Measurements from ENCODE around the gene TNS3.

The TNS3 gene

DNA sequence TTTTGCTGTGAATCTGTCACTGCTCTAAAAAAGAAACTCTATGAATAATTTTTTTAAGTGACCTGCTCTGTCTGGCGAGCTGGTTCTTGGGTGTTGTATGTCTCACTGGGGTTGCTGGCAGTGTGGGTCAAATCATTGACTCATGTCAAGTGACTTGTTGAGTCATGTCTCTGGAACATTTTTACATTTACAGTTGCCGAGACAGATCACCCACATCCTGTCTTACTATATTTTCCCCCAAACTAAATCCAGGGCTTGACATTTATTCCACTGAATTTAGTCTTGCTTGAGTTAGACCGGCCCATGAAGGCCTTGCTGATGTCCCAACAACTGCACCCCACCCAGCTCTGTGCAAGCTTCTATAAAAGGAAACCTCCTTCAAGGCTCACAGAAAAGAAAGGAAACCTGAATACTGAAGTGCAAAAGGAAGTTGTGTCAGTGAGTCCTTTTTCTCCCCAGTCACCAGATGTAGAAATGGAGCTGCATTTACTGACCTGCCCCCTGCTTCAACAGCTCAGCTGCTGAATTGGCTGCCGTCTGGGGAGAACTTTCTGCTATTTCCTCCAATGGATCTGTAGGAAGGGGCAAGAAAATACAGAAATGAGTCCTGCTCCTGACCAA, 290.3 kb downstream of the TNS3 start:
- Histone ChIP-seq H3K9me3 (ENCODE audit: control insufficient read depth, low read length) (no peaks in the 10 kb centered on the region), H3K36me3 (ENCODE audit: control insufficient read depth in 1 of 2, insufficient read depth in 2 of 2, low read depth in 1 of 2, low read length in 2 of 2) (peaks cover 8 to 28% of the 10 kb centered on the region in 2 experiments), H3K18ac (ENCODE audit: low read depth in 1 of 2, low read length in 2 of 2) (peak overlapping the region; percentile 68 to 90), H3K27me3 (ENCODE audit: control insufficient read depth in 1 of 2, insufficient read depth in 1 of 2, low read length in 2 of 2) (no peaks in the 10 kb centered on the region), H2AK5ac (ENCODE audit: low read length, severe bottlenecking) (peak overlapping the region; percentile 90), H2AFZ (ENCODE audit: low read depth, low read length) (no peak overlapping the region), H2BK120ac (ENCODE audit: low read depth, low read length) (peak overlapping the region; percentile 36), H3K14ac (ENCODE audit: low read length in 2 of 2) (peak overlapping the region in 1 of 2 experiments; percentile 43), H3K4me2 (ENCODE audit: low read length, poor library complexity, severe bottlenecking) (no peak overlapping the region), H3K27ac (ENCODE audit: low read length, poor library complexity, severe bottlenecking) (peak overlapping the region; percentile 96), H4K8ac (ENCODE audit: low read length) (peak overlapping the region; percentile 69), H4K91ac (ENCODE audit: low read length) (no peak overlapping the region), H3K79me1 (replicated peaks; ENCODE audit: low read length, poor library complexity, severe bottlenecking) (peaks cover 11% of the 10 kb centered on the region), H3K4me3 (ENCODE audit: insufficient read depth in 1 of 2, low read depth in 1 of 2, low read length in 2 of 2) (no peak overlapping the region), H3K4ac (ENCODE audit: low read depth in 1 of 2, low read length in 2 of 2) (peak overlapping the region; percentile 51 to 72), H2BK12ac (ENCODE audit: low read length in 2 of 2) (peak overlapping the region; percentile 73 to 75), H3K9ac (ENCODE audit: low read length) (peak overlapping the region; percentile 62), H3K23ac (ENCODE audit: low read length in 2 of 2) (no peak overlapping the region), H2BK5ac (ENCODE audit: low read depth, low read length, poor library complexity, severe bottlenecking) (peak overlapping the region; percentile 87), H3K4me1 (ENCODE audit: control insufficient read depth, insufficient read depth, low read depth, low read length) (peaks cover 12% of the 10 kb centered on the region), H2BK15ac (ENCODE audit: low read depth, poor library complexity, severe bottlenecking) (no peak overlapping the region)
- peak; percentile 98 for DNase-seq
- 2% methylated on average over 4 of the region's 4 CpGs for WGBS

DNA sequence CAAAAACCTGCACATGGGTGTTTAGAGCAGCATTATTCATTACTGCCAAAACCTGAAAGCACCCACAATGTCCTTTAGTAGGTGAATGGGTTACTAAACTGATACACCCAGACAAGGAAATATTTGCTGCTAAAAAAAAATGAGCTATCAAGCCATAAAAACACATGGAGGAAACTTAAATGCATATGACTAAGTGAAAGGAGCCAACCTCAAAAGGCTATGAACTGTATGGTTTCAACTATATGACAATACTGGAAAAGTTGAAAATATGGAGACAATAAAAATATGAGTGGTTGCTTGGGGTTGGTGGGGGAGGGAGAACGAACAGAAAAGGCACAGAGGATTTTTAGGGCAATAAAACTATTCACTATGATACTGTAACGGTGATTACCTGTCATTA, 291.0 kb downstream of the TNS3 start:
- peak overlapping the region in 1 of 2 experiments; percentile 13 for H3K14ac ChIP-seq (ENCODE audit: low read length in 2 of 2)
- H3K9ac ChIP-seq (ENCODE audit: low read length): no peak overlapping the region
- H3K79me1 ChIP-seq (replicated peaks; ENCODE audit: low read length, poor library complexity, severe bottlenecking): peaks cover 13% of the 10 kb centered on the region
- 100% methylated on average over 1 of the region's 2 CpGs for WGBS
- H3K27ac ChIP-seq (ENCODE audit: low read length, poor library complexity, severe bottlenecking): peak overlapping the region; percentile 96
- no peaks in the 10 kb centered on the region for H3K9me3 ChIP-seq (ENCODE audit: control insufficient read depth, low read length)
- no peak overlapping the region for H4K91ac ChIP-seq (ENCODE audit: low read length)
- no peak for DNase-seq
- H3K23ac ChIP-seq (ENCODE audit: low read length in 2 of 2): no peak overlapping the region
- H2BK15ac ChIP-seq (ENCODE audit: low read depth, poor library complexity, severe bottlenecking): no peak overlapping the region
- H3K27me3 ChIP-seq (ENCODE audit: control insufficient read depth in 1 of 2, insufficient read depth in 1 of 2, low read length in 2 of 2): no peaks in the 10 kb centered on the region
- no peak overlapping the region for H3K4me3 ChIP-seq (ENCODE audit: insufficient read depth in 1 of 2, low read depth in 1 of 2, low read length in 2 of 2)
- peak overlapping the region in 1 of 2 experiments; percentile 79 for H3K18ac ChIP-seq (ENCODE audit: low read depth in 1 of 2, low read length in 2 of 2)
- peak overlapping the region in 1 of 2 experiments; percentile 27 for H2BK12ac ChIP-seq (ENCODE audit: low read length in 2 of 2)
- H4K8ac ChIP-seq (ENCODE audit: low read length): no peak overlapping the region
- H2AK5ac ChIP-seq (ENCODE audit: low read length, severe bottlenecking): no peak overlapping the region
- no peak overlapping the region for H2BK5ac ChIP-seq (ENCODE audit: low read depth, low read length, poor library complexity, severe bottlenecking)
- peaks cover 12% of the 10 kb centered on the region for H3K4me1 ChIP-seq (ENCODE audit: control insufficient read depth, insufficient read depth, low read depth, low read length)
- H2BK120ac ChIP-seq (ENCODE audit: low read depth, low read length): no peak overlapping the region
- no peak overlapping the region for H3K4me2 ChIP-seq (ENCODE audit: low read length, poor library complexity, severe bottlenecking)
- H3K4ac ChIP-seq (ENCODE audit: low read depth in 1 of 2, low read length in 2 of 2): no peak overlapping the region
- H2AFZ ChIP-seq (ENCODE audit: low read depth, low read length): no peak overlapping the region
- H3K36me3 ChIP-seq (ENCODE audit: control insufficient read depth in 1 of 2, insufficient read depth in 2 of 2, low read depth in 1 of 2, low read length in 2 of 2): peaks cover 8 to 31% of the 10 kb centered on the region in 2 experiments

DNA sequence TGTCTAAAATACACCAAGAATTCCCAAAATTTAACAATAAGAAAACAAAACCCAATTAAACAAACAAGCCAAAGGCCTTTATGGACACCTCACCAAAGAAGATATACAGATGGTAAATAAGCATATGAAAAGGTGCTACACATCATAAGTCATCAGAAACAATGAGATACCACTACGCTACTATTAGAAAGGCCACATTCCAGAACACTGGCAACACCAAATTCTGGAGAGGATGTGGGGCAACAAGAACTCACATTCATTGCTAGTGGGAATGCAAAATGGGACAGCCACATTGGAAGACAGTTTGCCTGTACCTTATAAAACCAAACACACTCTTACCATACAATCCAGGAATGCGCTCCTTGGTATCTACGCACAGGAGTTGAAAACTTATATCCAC, 291.4 kb downstream of the TNS3 start:
- no peak overlapping the region for H3K23ac ChIP-seq (ENCODE audit: low read length in 2 of 2)
- no peak overlapping the region for H4K91ac ChIP-seq (ENCODE audit: low read length)
- H3K4me2 ChIP-seq (ENCODE audit: low read length, poor library complexity, severe bottlenecking): no peak overlapping the region
- no peak overlapping the region for H4K8ac ChIP-seq (ENCODE audit: low read length)
- no peak overlapping the region for H2AK5ac ChIP-seq (ENCODE audit: low read length, severe bottlenecking)
- H2BK15ac ChIP-seq (ENCODE audit: low read depth, poor library complexity, severe bottlenecking): no peak overlapping the region
- H3K36me3 ChIP-seq (ENCODE audit: control insufficient read depth in 1 of 2, insufficient read depth in 2 of 2, low read depth in 1 of 2, low read length in 2 of 2): peaks cover 8 to 27% of the 10 kb centered on the region in 2 experiments
- H3K4me3 ChIP-seq (ENCODE audit: insufficient read depth in 1 of 2, low read depth in 1 of 2, low read length in 2 of 2): no peak overlapping the region
- no peaks in the 10 kb centered on the region for H3K27me3 ChIP-seq (ENCODE audit: control insufficient read depth in 1 of 2, insufficient read depth in 1 of 2, low read length in 2 of 2)
- 97% methylated on average over 3 of the region's 3 CpGs for WGBS
- peaks cover 11% of the 10 kb centered on the region for H3K79me1 ChIP-seq (replicated peaks; ENCODE audit: low read length, poor library complexity, severe bottlenecking)
- no peak overlapping the region for H2BK5ac ChIP-seq (ENCODE audit: low read depth, low read length, poor library complexity, severe bottlenecking)
- H3K9me3 ChIP-seq (ENCODE audit: control insufficient read depth, low read length): no peaks in the 10 kb centered on the region
- no peak overlapping the region for H3K18ac ChIP-seq (ENCODE audit: low read depth in 1 of 2, low read length in 2 of 2)
- no peak overlapping the region for H3K27ac ChIP-seq (ENCODE audit: low read length, poor library complexity, severe bottlenecking)
- H3K4ac ChIP-seq (ENCODE audit: low read depth in 1 of 2, low read length in 2 of 2): no peak overlapping the region
- H2AFZ ChIP-seq (ENCODE audit: low read depth, low read length): no peak overlapping the region
- no peak for DNase-seq
- no peak overlapping the region for H3K9ac ChIP-seq (ENCODE audit: low read length)
- peaks cover 12% of the 10 kb centered on the region for H3K4me1 ChIP-seq (ENCODE audit: control insufficient read depth, insufficient read depth, low read depth, low read length)
- H2BK12ac ChIP-seq (ENCODE audit: low read length in 2 of 2): no peak overlapping the region
- H3K14ac ChIP-seq (ENCODE audit: low read length in 2 of 2): no peak overlapping the region
- no peak overlapping the region for H2BK120ac ChIP-seq (ENCODE audit: low read depth, low read length)

DNA sequence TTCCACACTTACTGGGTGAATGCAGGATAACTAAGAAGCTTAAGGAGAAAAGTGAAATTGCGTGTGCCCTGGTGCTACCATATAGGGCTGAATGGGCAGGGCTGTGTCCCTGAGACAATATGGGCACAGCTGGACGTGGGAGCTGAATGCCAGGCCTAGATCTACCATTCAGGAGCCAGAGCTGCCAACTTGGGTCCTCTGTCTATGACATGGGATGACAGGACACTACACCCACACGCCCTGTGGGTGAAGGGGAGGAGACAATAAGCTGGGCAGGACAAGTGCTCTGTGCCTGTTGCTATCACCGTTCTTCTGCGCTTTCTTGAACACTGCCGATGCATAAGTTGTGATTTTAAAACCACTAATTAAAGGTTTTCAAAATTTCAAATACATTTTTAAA, 293.9 kb downstream of the TNS3 start:
- H3K9me3 ChIP-seq (ENCODE audit: control insufficient read depth, low read length): no peaks in the 10 kb centered on the region
- H3K27me3 ChIP-seq (ENCODE audit: control insufficient read depth in 1 of 2, insufficient read depth in 1 of 2, low read length in 2 of 2): no peaks in the 10 kb centered on the region
- H2BK12ac ChIP-seq (ENCODE audit: low read length in 2 of 2): peak overlapping the region in 1 of 2 experiments; percentile 29
- peaks cover 21 to 37% of the 10 kb centered on the region in 2 experiments for H3K36me3 ChIP-seq (ENCODE audit: control insufficient read depth in 1 of 2, insufficient read depth in 2 of 2, low read depth in 1 of 2, low read length in 2 of 2)
- H3K79me1 ChIP-seq (replicated peaks; ENCODE audit: low read length, poor library complexity, severe bottlenecking): peaks cover 16% of the 10 kb centered on the region
- H3K27ac ChIP-seq (ENCODE audit: low read length, poor library complexity, severe bottlenecking): no peak overlapping the region
- H2BK5ac ChIP-seq (ENCODE audit: low read depth, low read length, poor library complexity, severe bottlenecking): no peak overlapping the region
- no peak overlapping the region for H4K91ac ChIP-seq (ENCODE audit: low read length)
- H2AK5ac ChIP-seq (ENCODE audit: low read length, severe bottlenecking): no peak overlapping the region
- H3K4ac ChIP-seq (ENCODE audit: low read depth in 1 of 2, low read length in 2 of 2): no peak overlapping the region
- peak overlapping the region; percentile 19 for H4K8ac ChIP-seq (ENCODE audit: low read length)
- no peak overlapping the region for H3K9ac ChIP-seq (ENCODE audit: low read length)
- H3K18ac ChIP-seq (ENCODE audit: low read depth in 1 of 2, low read length in 2 of 2): peak overlapping the region in 1 of 2 experiments; percentile 44
- no peak overlapping the region for H2AFZ ChIP-seq (ENCODE audit: low read depth, low read length)
- H3K14ac ChIP-seq (ENCODE audit: low read length in 2 of 2): no peak overlapping the region
- H3K23ac ChIP-seq (ENCODE audit: low read length in 2 of 2): no peak overlapping the region
- no peak overlapping the region for H2BK15ac ChIP-seq (ENCODE audit: low read depth, poor library complexity, severe bottlenecking)
- H3K4me2 ChIP-seq (ENCODE audit: low read length, poor library complexity, severe bottlenecking): no peak overlapping the region
- H3K4me3 ChIP-seq (ENCODE audit: insufficient read depth in 1 of 2, low read depth in 1 of 2, low read length in 2 of 2): no peak overlapping the region
- DNase-seq: no peak
- 98% methylated on average over 6 of the region's 6 CpGs for WGBS
- H3K4me1 ChIP-seq (ENCODE audit: control insufficient read depth, insufficient read depth, low read depth, low read length): peaks cover 20% of the 10 kb centered on the region
- no peak overlapping the region for H2BK120ac ChIP-seq (ENCODE audit: low read depth, low read length)

All from mesenchymal stem cell (in vitro differentiated cells and primary cell).